Measurements from ENCODE around the gene CCDC33. TPM values are rescaled to one million over a fixed set of nuclear protein-coding genes. Genes with fewer than 3 reads are reported as not detected.

Gene CCDC33
- polyA plus RNA-seq, 1 experiment = not detected

DNA sequence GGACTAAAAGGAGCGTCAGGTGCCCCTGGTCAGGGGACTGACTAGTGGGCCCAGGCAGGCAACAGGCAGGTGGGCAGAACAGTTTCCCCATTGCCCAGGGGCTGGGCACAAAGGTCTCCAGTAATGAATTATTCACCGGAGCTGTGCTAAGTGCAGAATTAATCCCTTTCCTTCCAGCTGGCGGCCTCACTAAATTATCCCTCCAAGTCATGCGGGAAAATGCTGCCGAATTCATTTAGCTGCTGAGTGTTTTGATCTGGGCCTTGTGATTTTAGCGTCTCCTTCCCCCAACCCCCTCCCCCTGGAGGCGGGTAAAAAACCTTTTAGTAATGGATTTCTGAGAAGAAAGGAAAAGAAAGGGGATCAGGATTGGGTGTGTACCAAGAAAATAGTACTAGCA lies 47.2 kb downstream of the CCDC33 start:
- H3K27ac ChIP-seq (ENCODE audit: low read depth, low read length) = no peak overlapping the region
- POLR2A ChIA-PET = no interaction called here
- CTCF ChIA-PET = no interaction called here
- H3K4me3 ChIP-seq (ENCODE audit: low read depth, low read length) = no peak overlapping the region
- no peaks in the 10 kb centered on the region for H3K9me3 ChIP-seq (ENCODE audit: control insufficient read depth, insufficient read depth, low read length)
- TF ChIP-seq, protein P1, sequence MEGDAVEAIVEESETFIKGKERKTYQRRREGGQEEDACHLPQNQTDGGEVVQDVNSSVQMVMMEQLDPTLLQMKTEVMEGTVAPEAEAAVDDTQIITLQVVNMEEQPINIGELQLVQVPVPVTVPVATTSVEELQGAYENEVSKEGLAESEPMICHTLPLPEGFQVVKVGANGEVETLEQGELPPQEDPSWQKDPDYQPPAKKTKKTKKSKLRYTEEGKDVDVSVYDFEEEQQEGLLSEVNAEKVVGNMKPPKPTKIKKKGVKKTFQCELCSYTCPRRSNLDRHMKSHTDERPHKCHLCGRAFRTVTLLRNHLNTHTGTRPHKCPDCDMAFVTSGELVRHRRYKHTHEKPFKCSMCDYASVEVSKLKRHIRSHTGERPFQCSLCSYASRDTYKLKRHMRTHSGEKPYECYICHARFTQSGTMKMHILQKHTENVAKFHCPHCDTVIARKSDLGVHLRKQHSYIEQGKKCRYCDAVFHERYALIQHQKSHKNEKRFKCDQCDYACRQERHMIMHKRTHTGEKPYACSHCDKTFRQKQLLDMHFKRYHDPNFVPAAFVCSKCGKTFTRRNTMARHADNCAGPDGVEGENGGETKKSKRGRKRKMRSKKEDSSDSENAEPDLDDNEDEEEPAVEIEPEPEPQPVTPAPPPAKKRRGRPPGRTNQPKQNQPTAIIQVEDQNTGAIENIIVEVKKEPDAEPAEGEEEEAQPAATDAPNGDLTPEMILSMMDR (IDR thresholded peaks at IDR 0.05; ENCODE audit: low read depth, low read length) = no peak
- H3K27me3 ChIP-seq (ENCODE audit: control insufficient read depth, insufficient read depth, low read length) = peaks cover 65% of the 10 kb centered on the region
- DNase-seq (ENCODE audit: low read depth, low spot score) = no peak

DNA sequence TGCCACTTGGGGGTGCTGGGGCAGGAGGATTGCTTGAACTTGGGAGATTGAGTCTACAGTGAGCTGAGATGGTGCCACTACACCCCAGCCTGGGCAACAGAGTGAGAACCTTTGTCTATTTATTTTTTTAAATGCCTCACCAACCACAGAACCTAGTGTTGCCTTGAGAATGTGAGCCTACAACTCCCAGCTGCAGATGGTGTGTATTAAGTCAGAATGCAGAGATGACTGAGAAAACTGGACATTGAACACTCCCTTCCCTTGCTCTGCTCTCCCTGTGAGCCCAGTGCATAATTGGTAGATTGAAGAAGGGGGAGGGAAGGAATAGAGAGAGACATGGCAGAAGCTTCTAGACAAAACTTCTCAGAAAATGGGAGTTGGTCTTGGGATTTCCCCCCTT lies 53.5 kb downstream of the CCDC33 start:
- no peak overlapping the region for H3K4me3 ChIP-seq (ENCODE audit: low read depth, low read length)
- POLR2A ChIA-PET = no interaction called here
- CTCF ChIA-PET = no interaction called here
- H3K9me3 ChIP-seq (ENCODE audit: control insufficient read depth, insufficient read depth, low read length) = no peaks in the 10 kb centered on the region
- H3K27me3 ChIP-seq (ENCODE audit: control insufficient read depth, insufficient read depth, low read length) = peaks cover 25% of the 10 kb centered on the region
- no peak overlapping the region for H3K27ac ChIP-seq (ENCODE audit: low read depth, low read length)
- no peak for DNase-seq (ENCODE audit: low read depth, low spot score)
- TF ChIP-seq, protein P1 (IDR thresholded peaks at IDR 0.05; ENCODE audit: low read depth, low read length) = no peak

DNA sequence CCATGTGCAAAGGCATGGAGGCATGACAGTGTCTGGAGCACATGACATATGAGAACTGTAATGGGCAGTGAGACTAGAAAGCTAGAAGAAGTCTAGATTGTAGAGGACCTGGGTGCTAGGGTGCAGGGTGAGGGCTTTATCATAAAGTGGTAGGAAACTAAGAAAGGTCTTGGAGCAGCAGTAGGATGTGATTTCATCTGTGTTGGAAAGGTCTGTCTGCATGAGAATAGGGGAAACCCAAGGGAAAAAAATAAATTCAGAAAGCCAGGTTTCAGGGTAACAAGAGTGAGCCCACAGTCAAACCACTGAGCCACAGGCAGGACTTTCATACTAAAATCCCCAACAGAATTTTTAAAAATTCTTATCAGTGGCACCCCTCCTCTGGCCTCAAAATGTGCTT lies 54.5 kb downstream of the CCDC33 start:
- Histone ChIP-seq H3K27ac (ENCODE audit: low read depth, low read length) (no peak overlapping the region), H3K9me3 (ENCODE audit: control insufficient read depth, insufficient read depth, low read length) (no peaks in the 10 kb centered on the region), H3K4me3 (ENCODE audit: low read depth, low read length) (no peak overlapping the region), H3K27me3 (ENCODE audit: control insufficient read depth, insufficient read depth, low read length) (peaks cover 21% of the 10 kb centered on the region)
- ChIA-PET CTCF (no interaction called here), POLR2A (no interaction called here)
- TF ChIP-seq, protein P1 (IDR thresholded peaks at IDR 0.05; ENCODE audit: low read depth, low read length) = no peak
- no peak for DNase-seq (ENCODE audit: low read depth, low spot score)

DNA sequence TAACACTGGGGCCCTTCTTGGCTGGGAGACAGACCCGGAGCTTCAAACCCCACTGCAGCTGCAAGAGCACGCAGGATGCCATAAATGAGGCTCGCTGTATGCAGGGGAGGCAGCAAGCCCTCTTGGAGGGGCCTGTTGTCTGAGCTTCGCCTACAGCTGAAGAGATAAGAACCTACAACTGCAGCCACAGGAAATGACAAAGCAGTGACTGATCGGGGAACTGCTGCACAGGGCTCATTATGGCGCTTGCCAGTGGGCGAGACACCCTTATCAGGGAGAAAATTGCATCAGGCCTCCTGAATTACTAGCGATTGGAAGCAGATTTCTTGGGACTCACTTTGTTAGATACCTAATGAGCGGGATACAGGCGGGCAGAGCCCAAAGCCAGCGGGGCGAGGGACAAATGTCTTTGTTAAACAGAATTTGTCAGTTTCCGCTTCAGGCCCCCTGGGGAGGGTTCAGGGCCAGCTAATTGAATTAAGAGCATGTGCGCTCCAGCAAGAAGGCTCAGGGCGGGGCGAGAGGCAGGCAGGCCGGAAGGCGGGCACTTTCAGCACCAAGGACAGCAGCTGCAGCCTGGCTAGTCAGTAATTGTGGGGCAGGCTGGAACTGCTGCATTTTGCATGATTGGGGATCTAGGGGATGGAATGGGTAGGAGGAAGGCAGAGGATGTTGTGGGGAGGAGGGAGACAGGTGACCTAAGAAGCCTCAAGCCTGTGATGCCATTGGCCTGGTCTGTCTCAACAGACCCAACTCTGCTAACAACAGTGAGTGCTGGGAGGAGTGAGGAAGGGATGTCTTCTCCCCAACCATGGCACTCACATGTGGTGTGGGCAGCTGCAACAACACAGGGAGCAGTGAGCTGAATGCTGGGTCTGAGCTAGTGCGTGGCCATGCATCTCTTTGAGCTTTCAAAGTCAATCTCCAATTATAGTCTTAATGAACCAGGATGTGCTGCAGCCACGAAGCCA lies 55.3 kb downstream of the CCDC33 start:
- Histone ChIP-seq H3K4me3 (ENCODE audit: low read depth, low read length) (no peak overlapping the region), H3K9me3 (ENCODE audit: control insufficient read depth, insufficient read depth, low read length) (no peaks in the 10 kb centered on the region), H3K27me3 (ENCODE audit: control insufficient read depth, insufficient read depth, low read length) (peaks cover 23% of the 10 kb centered on the region), H3K27ac (ENCODE audit: low read depth, low read length) (no peak overlapping the region)
- ChIA-PET CTCF (interaction anchor here (1.3 kb wide), 1 partner anchor 240 kb away, joined by 3 read pairs; no protein-coding TSS in a partner anchor), POLR2A (no interaction called here)
- TF ChIP-seq, protein P1 (IDR thresholded peaks at IDR 0.05; ENCODE audit: low read depth, low read length) = no peak
- DNase-seq (ENCODE audit: low read depth, low spot score) = peak; percentile 21

DNA sequence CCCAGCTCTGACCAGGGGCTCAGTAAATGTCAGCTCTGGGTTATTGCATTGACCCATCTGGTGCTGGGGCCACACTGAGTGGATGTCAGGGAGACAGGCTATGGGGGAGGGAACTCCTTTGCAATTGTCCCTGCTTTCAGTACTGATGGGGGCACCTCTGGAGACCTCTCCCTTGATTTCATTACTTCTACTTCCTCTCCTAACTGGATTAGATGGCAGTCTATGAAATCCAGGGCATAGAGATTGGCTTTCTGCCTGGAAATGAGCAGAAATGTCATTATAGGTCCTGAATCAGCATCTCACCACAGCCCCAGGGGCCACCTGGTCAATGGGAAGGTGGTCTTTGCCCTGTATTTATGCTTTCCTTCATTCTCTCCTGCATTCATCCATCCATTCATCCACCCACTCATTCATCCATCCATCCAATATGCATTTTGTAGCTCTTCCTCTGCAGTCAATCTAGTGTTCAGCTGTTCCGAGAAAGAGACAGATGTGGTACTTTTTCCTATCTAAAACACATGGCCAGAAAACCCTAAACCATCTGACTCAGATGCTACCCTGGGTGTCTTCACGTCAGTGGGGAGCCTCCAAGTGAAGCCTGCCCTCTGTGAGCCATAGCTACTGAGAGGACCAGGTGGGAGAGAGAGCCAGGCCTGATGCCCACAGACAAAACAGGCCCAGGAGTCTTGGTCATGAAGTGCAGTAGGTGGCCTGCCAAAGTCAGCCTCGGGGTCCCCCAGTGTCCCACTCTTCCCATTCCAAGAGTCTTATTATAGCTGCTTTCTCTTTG lies 57.1 kb downstream of the CCDC33 start:
- Histone ChIP-seq H3K27ac (ENCODE audit: low read depth, low read length) (no peak overlapping the region), H3K4me3 (ENCODE audit: low read depth, low read length) (no peak overlapping the region), H3K9me3 (ENCODE audit: control insufficient read depth, insufficient read depth, low read length) (no peaks in the 10 kb centered on the region), H3K27me3 (ENCODE audit: control insufficient read depth, insufficient read depth, low read length) (peaks cover 14% of the 10 kb centered on the region)
- no peak for DNase-seq (ENCODE audit: low read depth, low spot score)
- CTCF ChIA-PET = no interaction called here
- TF ChIP-seq, protein P1 (IDR thresholded peaks at IDR 0.05; ENCODE audit: low read depth, low read length) = no peak
- POLR2A ChIA-PET = no interaction called here

Measured in AG04450 (cell line).